Measurements from ENCODE around the gene MEGF11. TPM values are rescaled to one million over a fixed set of nuclear protein-coding genes. Genes with fewer than 3 reads are reported as not detected.

The MEGF11 gene
- total RNA-seq, 1 experiment from 2014 or later: 0.09 TPM

GRCh38 chr15:66234798-66235197 is 18.8 kb downstream of the MEGF11 start:
- intact Hi-C loops (cut with micrococcal nuclease; ENCODE audit: unreplicated experiment): no loop called here
- H3K4me1 Mint-ChIP-seq (ENCODE audit: low read depth, unreplicated experiment): no peaks in the 10 kb centered on the region
- BruUV-seq (replicated peaks): no TSS peak
- no peaks in the 10 kb centered on the region for H3K9me3 Mint-ChIP-seq (ENCODE audit: low read depth, unreplicated experiment)
- no peak for TF ChIP-seq CTCF (IDR thresholded peaks at IDR 0.05; ENCODE audit: unreplicated experiment)
- no peak overlapping the region for H3K27ac Mint-ChIP-seq (ENCODE audit: unreplicated experiment)
- CTCF ChIA-PET: no interaction called here
- peaks cover 98% of the 10 kb centered on the region for H3K27me3 Mint-ChIP-seq (ENCODE audit: unreplicated experiment)
- no peaks in the 10 kb centered on the region for H3K36me3 Mint-ChIP-seq (ENCODE audit: insufficient read depth, unreplicated experiment)
- no peak overlapping the region for H3K4me3 Mint-ChIP-seq (ENCODE audit: low read depth, unreplicated experiment)
- no peak for DNase-seq

DNA sequence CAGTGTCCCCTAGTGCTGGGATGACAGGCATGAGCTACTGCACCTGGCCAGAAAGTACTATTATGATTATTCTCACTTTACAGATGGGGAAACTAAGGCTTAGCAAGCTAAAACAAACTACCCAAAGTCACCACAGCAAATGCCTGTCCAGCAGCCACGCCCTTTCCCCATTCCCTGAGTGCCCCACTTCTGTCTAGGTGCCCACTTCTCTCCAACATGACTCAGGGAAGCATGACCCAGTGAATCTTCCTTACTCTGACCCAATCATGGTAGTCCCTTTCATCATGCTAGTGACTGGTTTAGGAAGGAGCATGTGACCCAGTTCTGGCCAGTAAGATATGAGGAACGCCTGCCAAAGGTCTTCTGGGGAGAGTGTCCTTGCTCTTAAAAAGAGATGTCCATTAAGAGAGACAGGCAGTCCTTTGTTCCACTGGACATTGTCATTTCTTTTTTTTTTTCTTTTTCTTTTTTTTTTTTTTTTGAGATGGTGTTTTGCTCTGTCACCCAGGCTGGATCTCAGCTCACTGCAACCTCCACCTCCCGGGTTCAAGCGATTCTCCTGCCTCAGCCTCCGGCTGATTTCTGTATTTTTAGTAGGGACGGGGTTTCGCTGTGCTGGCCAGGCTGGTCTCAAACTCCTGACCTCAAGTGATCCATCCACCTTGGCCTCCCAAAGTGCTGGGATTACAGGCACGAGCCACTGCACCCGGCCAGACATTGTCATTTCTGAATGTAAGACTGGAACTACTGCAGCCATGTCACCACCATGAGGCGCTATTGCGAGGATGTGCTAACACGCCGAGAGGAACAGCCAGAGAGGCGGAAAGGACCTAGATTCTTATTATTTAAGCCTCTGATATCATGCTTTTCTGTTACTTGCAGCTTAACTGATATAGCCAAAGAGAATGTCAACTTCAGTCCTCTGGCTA is 19.8 kb downstream of the MEGF11 start:
- Mint-ChIP-seq H3K9me3 (ENCODE audit: low read depth, unreplicated experiment) (no peaks in the 10 kb centered on the region), H3K4me1 (ENCODE audit: low read depth, unreplicated experiment) (no peaks in the 10 kb centered on the region), H3K36me3 (ENCODE audit: insufficient read depth, unreplicated experiment) (no peaks in the 10 kb centered on the region), H3K27me3 (ENCODE audit: unreplicated experiment) (peaks cover 98% of the 10 kb centered on the region), H3K4me3 (ENCODE audit: low read depth, unreplicated experiment) (no peak overlapping the region), H3K27ac (ENCODE audit: unreplicated experiment) (no peak overlapping the region)
- DNase-seq: no peak
- no TSS peak for BruUV-seq (replicated peaks)
- CTCF ChIA-PET: no interaction called here
- intact Hi-C loops (cut with micrococcal nuclease; ENCODE audit: unreplicated experiment): no loop called here
- TF ChIP-seq CTCF (IDR thresholded peaks at IDR 0.05; ENCODE audit: unreplicated experiment): no peak

GRCh38 chr15:66232267-66232625 is 21.3 kb downstream of the MEGF11 start:
- BruUV-seq (replicated peaks): no TSS peak
- no peaks in the 10 kb centered on the region for H3K36me3 Mint-ChIP-seq (ENCODE audit: insufficient read depth, unreplicated experiment)
- no peak overlapping the region for H3K27ac Mint-ChIP-seq (ENCODE audit: unreplicated experiment)
- CTCF ChIA-PET: no interaction called here
- TF ChIP-seq CTCF (IDR thresholded peaks at IDR 0.05; ENCODE audit: unreplicated experiment): no peak
- H3K9me3 Mint-ChIP-seq (ENCODE audit: low read depth, unreplicated experiment): no peaks in the 10 kb centered on the region
- peaks cover 100% of the 10 kb centered on the region for H3K27me3 Mint-ChIP-seq (ENCODE audit: unreplicated experiment)
- DNase-seq: no peak
- intact Hi-C loops (cut with micrococcal nuclease; ENCODE audit: unreplicated experiment): no loop called here
- no peak overlapping the region for H3K4me3 Mint-ChIP-seq (ENCODE audit: low read depth, unreplicated experiment)
- H3K4me1 Mint-ChIP-seq (ENCODE audit: low read depth, unreplicated experiment): no peaks in the 10 kb centered on the region

DNA sequence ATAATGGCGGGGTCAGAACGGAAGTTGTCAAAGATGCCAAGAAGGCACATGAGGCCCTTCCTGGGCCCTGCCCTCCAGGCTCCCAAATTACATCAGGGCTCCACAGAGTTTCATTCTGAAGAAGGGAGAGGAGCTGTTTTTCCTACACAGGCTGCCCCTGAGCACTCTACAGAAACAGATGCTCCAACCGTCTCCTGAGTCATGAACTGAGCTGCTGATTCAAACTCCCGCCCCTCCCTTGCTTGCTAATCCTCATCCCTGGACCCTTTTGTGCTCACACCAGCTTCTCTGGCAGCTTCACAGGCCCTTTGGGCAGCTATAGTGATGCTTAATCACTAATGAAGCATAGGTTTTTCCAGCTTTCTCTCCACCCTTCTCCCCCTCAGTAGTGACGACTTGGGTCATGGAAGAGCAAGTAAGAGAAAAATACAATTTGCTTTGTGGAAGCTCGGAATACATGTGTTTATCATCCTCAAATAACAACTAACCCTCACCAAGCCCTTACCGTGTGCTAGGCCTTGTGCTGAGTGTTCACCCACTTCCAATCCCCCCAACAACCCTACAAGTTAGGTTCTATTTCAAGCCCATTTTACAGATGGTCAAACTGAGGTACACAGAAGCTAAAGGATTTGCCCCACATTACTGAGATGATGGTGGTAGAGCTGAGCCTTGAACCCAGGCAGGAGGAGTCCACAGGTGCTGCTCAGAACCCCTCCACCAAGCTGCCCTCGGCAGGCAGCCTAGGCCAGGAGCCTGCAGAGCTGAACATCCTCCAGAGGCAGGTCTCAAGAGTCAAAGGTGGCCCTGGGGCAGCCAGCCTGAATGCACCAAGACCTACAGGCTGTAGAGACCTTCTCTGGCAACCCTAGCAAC is 21.9 kb downstream of the MEGF11 start:
- Mint-ChIP-seq H3K9me3 (ENCODE audit: low read depth, unreplicated experiment) (no peaks in the 10 kb centered on the region), H3K27ac (ENCODE audit: unreplicated experiment) (no peak overlapping the region), H3K4me3 (ENCODE audit: low read depth, unreplicated experiment) (no peak overlapping the region), H3K27me3 (ENCODE audit: unreplicated experiment) (peaks cover 94% of the 10 kb centered on the region), H3K4me1 (ENCODE audit: low read depth, unreplicated experiment) (no peaks in the 10 kb centered on the region), H3K36me3 (ENCODE audit: insufficient read depth, unreplicated experiment) (no peaks in the 10 kb centered on the region)
- TF ChIP-seq CTCF (IDR thresholded peaks at IDR 0.05; ENCODE audit: unreplicated experiment): no peak
- no TSS peak for BruUV-seq (replicated peaks)
- intact Hi-C loops (cut with micrococcal nuclease; ENCODE audit: unreplicated experiment): no loop called here
- DNase-seq: no peak
- CTCF ChIA-PET: no interaction called here
